IMR-90 (cell line): ENCODE data around the gene SLAMF1. TPM values are rescaled to one million over a fixed set of nuclear protein-coding genes. Genes with fewer than 3 reads are reported as not detected.

Experiments used
- ATAC-seq: fragments of 200-7000 bp; cut with Tn5 transposase; 2 replicates; pipeline ENCODE4 v1.9.1; 2020; ENCODE audit warnings: low read depth, mild to moderate bottlenecking, moderate library complexity
- BruUV-seq: library from RNA; stranded (reverse); fragments of 400-500 nt; replicated peaks from 2 replicates; lab custom pipeline; 2021; lab: Mats Ljungman, UMichigan
- CTCF ChIA-PET: fragments of 300-600 bp; formaldehyde crosslinking; extraction: SDS; loops from one replicate; lab custom pipeline; 2021; ENCODE audit warnings: antibody characterized with exemption; lab: Yijun Ruan, JAX
- POLR2A ChIA-PET: fragments of 300-600 bp; sonication (Branson Sonifier 250); formaldehyde crosslinking; loops from one replicate; lab custom pipeline; 2022; ENCODE audit warnings: antibody characterized with exemption; ENCODE audit not compliant: unreplicated experiment; lab: Charles Lee
- DNase-seq: peaks from one replicate; pipeline ENCODE4 v3.0.0; 2013
- H2AFZ ChIP-seq: replicated peaks from 2 replicates; pipeline ENCODE3; 2013; ENCODE audit warnings: low read length, mild to moderate bottlenecking; ENCODE audit not compliant: poor library complexity
- H2AK5ac ChIP-seq: 2 replicates; pipeline ENCODE4 v1.6.1; 2013; ENCODE audit warnings: low read depth, low read length, inconsistent platforms
- H2AK9ac ChIP-seq: replicated peaks from 2 replicates; pipeline ENCODE3; 2013; ENCODE audit warnings: mild to moderate bottlenecking, low read depth, low read length, moderate library complexity; ENCODE audit not compliant: poor library complexity
- H2BK120ac ChIP-seq: 2 replicates; pipeline ENCODE4 v1.6.1; 2013; ENCODE audit warnings: low read depth, low read length, inconsistent platforms
- H2BK15ac ChIP-seq: 3 replicates; pipeline ENCODE4 v1.6.1; 2013; ENCODE audit warnings: low read depth, low read length, inconsistent platforms
- H2BK20ac ChIP-seq: 2 replicates; pipeline ENCODE4 v1.6.1; 2013; ENCODE audit warnings: low read depth, mild to moderate bottlenecking, inconsistent platforms, low read length, moderate library complexity
- H2BK5ac ChIP-seq: 2 replicates; pipeline ENCODE4 v1.6.1; 2013; ENCODE audit warnings: mild to moderate bottlenecking, low read depth, low read length, inconsistent platforms; ENCODE audit not compliant: poor library complexity, severe bottlenecking
- H3K14ac ChIP-seq: replicated peaks from 2 replicates; pipeline ENCODE4 v1.6.1; 2013; ENCODE audit warnings: low read depth, low read length, inconsistent platforms
- H3K18ac ChIP-seq: 2 replicates; pipeline ENCODE4 v1.6.1; 2013; ENCODE audit warnings: low read depth, low read length, control low read depth
- H3K23ac ChIP-seq: 2 replicates; pipeline ENCODE4 v1.6.1; 2013; ENCODE audit warnings: low read depth, low read length, inconsistent platforms
- H3K27ac ChIP-seq: 2 replicates; pipeline ENCODE4 v1.5.1; 2013; ENCODE audit warnings: mild to moderate bottlenecking, control low read depth, low read length; ENCODE audit not compliant: insufficient read depth
- H3K27me3 ChIP-seq: 2 replicates; pipeline ENCODE4 v1.6.1; 2013; ENCODE audit warnings: low read length; ENCODE audit not compliant: control insufficient read depth, insufficient read depth
- H3K36me3 ChIP-seq: 2 replicates; pipeline ENCODE4 v1.6.1; 2013; ENCODE audit warnings: low read length, mixed read lengths; ENCODE audit not compliant: control insufficient read depth, insufficient read depth
- H3K4ac ChIP-seq: 2 replicates; pipeline ENCODE4 v1.6.1; 2013; ENCODE audit warnings: low read depth, low read length, inconsistent platforms
- H3K4me1 ChIP-seq: 2 replicates; pipeline ENCODE4 v1.6.1; 2013; ENCODE audit warnings: low read length, mixed read lengths; ENCODE audit not compliant: control insufficient read depth, insufficient read depth
- H3K4me2 ChIP-seq: 2 replicates; pipeline ENCODE4 v1.6.1; 2013; ENCODE audit warnings: low read depth, mild to moderate bottlenecking, control low read depth, low read length, moderate library complexity
- H3K4me3 ChIP-seq: 2 replicates; pipeline ENCODE4 v1.5.1; 2013; ENCODE audit warnings: low read depth, mild to moderate bottlenecking, control low read depth, low read length, moderate library complexity; ENCODE audit not compliant: insufficient read depth
- H3K56ac ChIP-seq: 2 replicates; pipeline ENCODE4 v1.6.1; 2013; ENCODE audit warnings: low read length, inconsistent platforms; ENCODE audit not compliant: insufficient read depth; ENCODE audit errors: extremely low read depth
- H3K79me1 ChIP-seq, 2 experiments: 2 replicates each; pipeline ENCODE4 v1.6.1; 2013; ENCODE audit warnings: low read length in 2 of 2, inconsistent platforms in 1 of 2, low read depth in 1 of 2
- H3K9ac ChIP-seq: 2 replicates; pipeline ENCODE4 v1.6.1; 2013; ENCODE audit warnings: low read depth, low read length, control low read depth
- H3K9me1 ChIP-seq: 2 replicates; pipeline ENCODE4 v1.6.1; 2013; ENCODE audit warnings: low read length, inconsistent platforms; ENCODE audit not compliant: insufficient read depth
- H3K9me3 ChIP-seq: 2 replicates; pipeline ENCODE4 v1.6.1; 2013; ENCODE audit warnings: low read length; ENCODE audit not compliant: control insufficient read depth, insufficient read depth
- H4K20me1 ChIP-seq: 2 replicates; pipeline ENCODE4 v1.6.1; 2013; ENCODE audit warnings: low read length, inconsistent platforms; ENCODE audit not compliant: insufficient read depth
- H4K5ac ChIP-seq: 2 replicates; pipeline ENCODE4 v1.6.1; 2013; ENCODE audit warnings: mild to moderate bottlenecking, low read depth, low read length, control low read depth
- H4K8ac ChIP-seq, 2 experiments: 2 replicates each; pipeline ENCODE4 v1.6.1; 2013; ENCODE audit warnings: low read depth in 2 of 2, low read length in 2 of 2, control low read depth in 1 of 2, inconsistent platforms in 1 of 2
- H4K91ac ChIP-seq: 2 replicates; pipeline ENCODE4 v1.6.1; 2013; ENCODE audit warnings: low read depth, low read length, inconsistent platforms; ENCODE audit not compliant: insufficient read depth
- BHLHE40 ChIP-seq: fragments of 150-350 bp; IDR thresholded peaks from 2 replicates; pipeline ENCODE4 v1.6.1; 2016; ENCODE audit warnings: mild to moderate bottlenecking, low read depth, low read length
- CEBPB ChIP-seq: IDR thresholded peaks from 2 replicates; pipeline ENCODE4 v1.6.1; 2012; ENCODE audit warnings: low read depth, low read length, improper control_type of control experiment
- CHD1 ChIP-seq: IDR thresholded peaks from 2 replicates; pipeline ENCODE4 v1.6.1; 2012; ENCODE audit warnings: low read depth, low read length, improper control_type of control experiment
- FOS ChIP-seq: fragments of 150-350 bp; IDR thresholded peaks from 2 replicates; pipeline ENCODE4 v1.6.1; 2016; ENCODE audit warnings: low read depth, low read length
- MAFK ChIP-seq: IDR thresholded peaks from 2 replicates; pipeline ENCODE4 v1.6.1; 2012; ENCODE audit warnings: low read depth, low read length, improper control_type of control experiment
- MAZ ChIP-seq: IDR thresholded peaks from 2 replicates; pipeline ENCODE4 v1.6.1; 2012; ENCODE audit warnings: low read depth, mild to moderate bottlenecking, low read length, improper control_type of control experiment, moderate library complexity, borderline replicate concordance
- MXI1 ChIP-seq: IDR thresholded peaks from 2 replicates; pipeline ENCODE4 v1.6.1; 2012; ENCODE audit warnings: low read depth, mild to moderate bottlenecking, low read length, moderate library complexity, borderline replicate concordance
- NFE2L2 ChIP-seq: fragments of 150-350 bp; IDR thresholded peaks from 2 replicates; pipeline ENCODE4 v1.6.1; 2016; ENCODE audit warnings: low read depth, mild to moderate bottlenecking, low read length
- POLR2A ChIP-seq: IDR thresholded peaks from 2 replicates; pipeline ENCODE4 v1.6.1; 2012; ENCODE audit warnings: mild to moderate bottlenecking, low read depth, low read length
- RAD21 ChIP-seq: IDR thresholded peaks from 2 replicates; pipeline ENCODE4 v1.6.1; 2012; ENCODE audit warnings: low read length, improper control_type of control experiment
- RCOR1 ChIP-seq: IDR thresholded peaks from 2 replicates; pipeline ENCODE4 v1.6.1; 2012; ENCODE audit warnings: mild to moderate bottlenecking, low read length, improper control_type of control experiment; ENCODE audit not compliant: insufficient replicate concordance
- RFX5 ChIP-seq: IDR thresholded peaks from 2 replicates; pipeline ENCODE4 v1.8.0; 2012; ENCODE audit warnings: low read depth, mild to moderate bottlenecking, low read length, moderate library complexity
- SMC3 ChIP-seq: fragments of 150-350 bp; IDR thresholded peaks from 2 replicates; pipeline ENCODE4 v1.6.1; 2016; ENCODE audit warnings: low read depth, mild to moderate bottlenecking, antibody characterized with exemption, low read length, moderate library complexity
- WGBS, 2 experiments: methylation state at CpG; one replicate each; pipeline versions ENCODE4 v1.1.5 to v1.1.7; 2013; ENCODE audit warnings: missing lambda C conversion rate in 2 of 2; ENCODE audit not compliant: insufficient read length in 1 of 2; ENCODE audit errors: extremely low coverage in 2 of 2; 5-methylcytosine and 5-hydroxymethylcytosine counted together
- dilution Hi-C: fragments of 300-500 bp; cut with HindIII; formaldehyde crosslinking; loops from one replicate; pipeline ENCODE4 v1.14.3; 2018; ENCODE audit warnings: low sequenced_read_pairs; ENCODE audit not compliant: unreplicated experiment
- in situ Hi-C: fragments of 300-500 bp; cut with MboI; formaldehyde crosslinking; loops from 3 replicates; pipeline ENCODE4 v1.14.3; 2019; ENCODE audit warnings: low sequenced_read_pairs, inconsistent platforms, mixed read lengths
- intact Hi-C: fragments of 100-400 bp; cut with micrococcal nuclease; formaldehyde crosslinking; loops from 2 replicates; pipeline ENCODE4 v1.10.0; 2022
- polyA plus RNA-seq, 3 experiments: library from polyadenylated mRNA; depleted of rRNA; stranded (reverse); fragments of >200 nt; gene quantifications; 2 replicates each; pipeline ENCODE4 v1.2.3, GENCODE V29; 2012; ENCODE audit warnings: low replicate concordance in 1 of 3
- total RNA-seq: library from RNA; depleted of rRNA; stranded (reverse); fragments of >200 nt; gene quantifications from 2 replicates; pipeline ENCODE4 v1.2.3, GENCODE V29; 2012
- TF ChIP-seq, protein P1 (sequence below): fragments of 150-350 bp; IDR thresholded peaks from 2 replicates; pipeline ENCODE4 v1.6.1; 2017; ENCODE audit warnings: mild to moderate bottlenecking, antibody characterized with exemption, low read length, low read depth
- TF ChIP-seq, protein P2 (sequence below): fragments of 150-350 bp; IDR thresholded peaks from 2 replicates; pipeline ENCODE4 v1.6.1; 2016; ENCODE audit warnings: low read depth, mild to moderate bottlenecking, low read length, moderate library complexity, borderline replicate concordance
- TF ChIP-seq, protein P3 (sequence below): conservative IDR thresholded peaks from 2 replicates; pipeline ENCODE4 v1.5.1; 2012; ENCODE audit warnings: mild to moderate bottlenecking, low read depth, low read length, improper control_type of control experiment

Gene SLAMF1
- total and polyA plus RNA-seq, 2 of the 4 experiments (the other 2 are of a cell fraction), result not detected

DNA sequence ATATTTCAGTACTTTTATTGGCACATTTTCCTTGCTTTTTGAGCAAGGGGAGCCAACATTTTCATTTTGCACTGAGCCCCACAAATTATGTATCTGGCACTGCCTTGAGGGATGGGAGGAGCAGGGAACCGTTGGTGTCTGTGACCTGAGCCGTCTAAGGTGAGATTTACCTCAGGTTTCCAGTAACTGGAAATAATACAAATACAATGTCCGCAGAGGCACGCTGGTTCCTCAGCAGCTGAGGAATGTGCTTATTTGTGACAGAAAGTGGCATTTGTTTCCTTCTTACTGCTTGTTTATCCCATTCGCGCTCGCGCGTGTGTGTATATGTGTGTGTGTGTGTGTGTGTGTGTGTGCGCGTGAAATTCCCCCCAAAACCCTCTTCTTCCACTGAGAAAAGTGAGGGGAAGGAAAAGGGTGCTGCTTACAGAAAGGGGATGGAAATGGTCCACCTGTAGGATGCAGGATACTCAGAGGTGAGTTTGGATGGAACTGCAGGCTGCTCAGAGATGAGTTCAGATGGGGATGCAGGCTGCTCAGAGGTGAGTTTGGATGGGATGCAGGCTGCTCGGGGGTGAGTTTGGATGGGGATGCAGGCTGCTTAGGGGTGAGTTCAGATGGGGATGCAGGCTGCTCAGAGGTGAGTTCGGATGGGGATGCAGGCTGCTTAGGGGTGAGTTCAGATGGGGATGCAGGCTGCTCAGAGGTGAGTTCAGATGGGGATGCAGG is 30.2 kb upstream of the SLAMF1 start:
- no peak overlapping the region for H2BK15ac ChIP-seq
- in situ Hi-C loops (loop anchor here (10.0 kb wide), 1 partner anchor 58 kb away; the partner anchor contains the start of gene SLAMF7), intact Hi-C loops (no loop called here), dilution Hi-C loops (no loop called here)
- no peak overlapping the region for H2BK20ac ChIP-seq
- H3K9me3 ChIP-seq, result no peaks in the 10 kb centered on the region
- H3K4me2 ChIP-seq, result no peak overlapping the region
- no peak overlapping the region for H4K8ac ChIP-seq
- no TSS peak for BruUV-seq
- H3K36me3 ChIP-seq, result no peaks in the 10 kb centered on the region
- H4K20me1 ChIP-seq, result no peaks in the 10 kb centered on the region
- no peaks in the 10 kb centered on the region for H3K9me1 ChIP-seq
- no peak overlapping the region for H2BK120ac ChIP-seq
- no peak overlapping the region for H3K9ac ChIP-seq
- no peak overlapping the region for H3K23ac ChIP-seq
- 23% methylated on average over 2 of the region's 13 CpGs; no CpG with 5 or more reads in 1 of the 2 experiments for WGBS, 2 experiments
- ATAC-seq (no peak), DNase-seq (no peak)
- H3K27me3 ChIP-seq, result no peaks in the 10 kb centered on the region; the same call in 1 of the 2 replicates
- H3K4me1 ChIP-seq, result no peaks in the 10 kb centered on the region
- H3K4ac ChIP-seq, result no peak overlapping the region
- no peak overlapping the region for H4K5ac ChIP-seq
- H3K79me1 ChIP-seq, result no peaks in the 10 kb centered on the region
- H3K56ac ChIP-seq, result no peak overlapping the region
- no peak overlapping the region for H3K4me3 ChIP-seq
- ChIA-PET CTCF (no interaction called here), POLR2A (no interaction called here)
- no peak overlapping the region for H3K27ac ChIP-seq
- H2AK9ac ChIP-seq, result no peak overlapping the region
- TF ChIP-seq RFX5 (no peak), NFE2L2 (no peak), CHD1 (no peak), FOS (no peak), SMC3 (no peak), MAFK (no peak), POLR2A (no peak), BHLHE40 (no peak), CEBPB (no peak), MXI1 (no peak), RCOR1 (no peak), RAD21 (no peak), MAZ (no peak)
- TF ChIP-seq, protein P1, sequence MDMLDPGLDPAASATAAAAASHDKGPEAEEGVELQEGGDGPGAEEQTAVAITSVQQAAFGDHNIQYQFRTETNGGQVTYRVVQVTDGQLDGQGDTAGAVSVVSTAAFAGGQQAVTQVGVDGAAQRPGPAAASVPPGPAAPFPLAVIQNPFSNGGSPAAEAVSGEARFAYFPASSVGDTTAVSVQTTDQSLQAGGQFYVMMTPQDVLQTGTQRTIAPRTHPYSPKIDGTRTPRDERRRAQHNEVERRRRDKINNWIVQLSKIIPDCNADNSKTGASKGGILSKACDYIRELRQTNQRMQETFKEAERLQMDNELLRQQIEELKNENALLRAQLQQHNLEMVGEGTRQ, result no peak
- TF ChIP-seq, protein P2, sequence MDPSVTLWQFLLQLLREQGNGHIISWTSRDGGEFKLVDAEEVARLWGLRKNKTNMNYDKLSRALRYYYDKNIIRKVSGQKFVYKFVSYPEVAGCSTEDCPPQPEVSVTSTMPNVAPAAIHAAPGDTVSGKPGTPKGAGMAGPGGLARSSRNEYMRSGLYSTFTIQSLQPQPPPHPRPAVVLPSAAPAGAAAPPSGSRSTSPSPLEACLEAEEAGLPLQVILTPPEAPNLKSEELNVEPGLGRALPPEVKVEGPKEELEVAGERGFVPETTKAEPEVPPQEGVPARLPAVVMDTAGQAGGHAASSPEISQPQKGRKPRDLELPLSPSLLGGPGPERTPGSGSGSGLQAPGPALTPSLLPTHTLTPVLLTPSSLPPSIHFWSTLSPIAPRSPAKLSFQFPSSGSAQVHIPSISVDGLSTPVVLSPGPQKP, result no peak
- TF ChIP-seq, protein P3, sequence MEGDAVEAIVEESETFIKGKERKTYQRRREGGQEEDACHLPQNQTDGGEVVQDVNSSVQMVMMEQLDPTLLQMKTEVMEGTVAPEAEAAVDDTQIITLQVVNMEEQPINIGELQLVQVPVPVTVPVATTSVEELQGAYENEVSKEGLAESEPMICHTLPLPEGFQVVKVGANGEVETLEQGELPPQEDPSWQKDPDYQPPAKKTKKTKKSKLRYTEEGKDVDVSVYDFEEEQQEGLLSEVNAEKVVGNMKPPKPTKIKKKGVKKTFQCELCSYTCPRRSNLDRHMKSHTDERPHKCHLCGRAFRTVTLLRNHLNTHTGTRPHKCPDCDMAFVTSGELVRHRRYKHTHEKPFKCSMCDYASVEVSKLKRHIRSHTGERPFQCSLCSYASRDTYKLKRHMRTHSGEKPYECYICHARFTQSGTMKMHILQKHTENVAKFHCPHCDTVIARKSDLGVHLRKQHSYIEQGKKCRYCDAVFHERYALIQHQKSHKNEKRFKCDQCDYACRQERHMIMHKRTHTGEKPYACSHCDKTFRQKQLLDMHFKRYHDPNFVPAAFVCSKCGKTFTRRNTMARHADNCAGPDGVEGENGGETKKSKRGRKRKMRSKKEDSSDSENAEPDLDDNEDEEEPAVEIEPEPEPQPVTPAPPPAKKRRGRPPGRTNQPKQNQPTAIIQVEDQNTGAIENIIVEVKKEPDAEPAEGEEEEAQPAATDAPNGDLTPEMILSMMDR, result no peak
- no peak overlapping the region for H3K18ac ChIP-seq
- no peak overlapping the region for H3K14ac ChIP-seq
- no peak overlapping the region for H4K91ac ChIP-seq
- no peak overlapping the region for H2AK5ac ChIP-seq
- H2AFZ ChIP-seq, result no peak overlapping the region
- no peak overlapping the region for H2BK5ac ChIP-seq
